Measurements from ENCODE around the gene SLC4A2.

The SLC4A2 gene

GRCh38 chr7:151057506-151057988, 1.8 kb upstream of the SLC4A2 start, which contains the start of gene CDK5:
Gene CDK5, minus strand, starts transcription at chr7:151057897. Its CDS starts 49 bp downstream, at chr7:151057848.
- Histone ChIP-seq H3K36me3 (peaks cover 5% of the 10 kb centered on the region), H3K9me3 (ENCODE audit: severe bottlenecking) (no peaks in the 10 kb centered on the region), H3K4me3 (ENCODE audit: low read depth, low read length) (peak within 1 kb of the TSS; percentile 76), H3K27me3 (ENCODE audit: insufficient read depth, low read depth, severe bottlenecking) (no peaks in the 10 kb centered on the region), H3K27ac (peak within 1 kb of the TSS; percentile 75)
- peak; percentile 35 for DNase-seq
- TF ChIP-seq CTCF (IDR thresholded peaks at IDR 0.05; ENCODE audit: low read depth, low read length) = no peak

GRCh38 chr7:151057989-151058780, 1.2 kb upstream of the SLC4A2 start:
- Histone ChIP-seq H3K27me3 (ENCODE audit: insufficient read depth, low read depth, severe bottlenecking) (no peaks in the 10 kb centered on the region), H3K27ac (peak overlapping the region; percentile 75), H3K4me3 (ENCODE audit: low read depth, low read length) (peak overlapping the region; percentile 76), H3K9me3 (ENCODE audit: severe bottlenecking) (no peaks in the 10 kb centered on the region), H3K36me3 (peaks cover 8% of the 10 kb centered on the region)
- TF ChIP-seq CTCF (IDR thresholded peaks at IDR 0.05; ENCODE audit: low read depth, low read length) = no peak
- DNase-seq = peak; percentile 99

- no peak for DNase-seq
- no peaks in the 10 kb centered on the region for H3K27me3 ChIP-seq (ENCODE audit: insufficient read depth, low read depth, severe bottlenecking)
- peak overlapping the region; percentile 76 for H3K4me3 ChIP-seq (ENCODE audit: low read depth, low read length)
- H3K27ac ChIP-seq = peak overlapping the region; percentile 75
- H3K36me3 ChIP-seq = peaks cover 15% of the 10 kb centered on the region
- H3K9me3 ChIP-seq (ENCODE audit: severe bottlenecking) = no peaks in the 10 kb centered on the region
- TF ChIP-seq CTCF (IDR thresholded peaks at IDR 0.05; ENCODE audit: low read depth, low read length) = no peak
Measured at GRCh38 chr7:151058781-151059366, 515 bp upstream of the SLC4A2 start.

GRCh38 chr7:151060113-151060415, 675 bp downstream of the SLC4A2 start:
- H3K36me3 ChIP-seq = peaks cover 24% of the 10 kb centered on the region
- no peaks in the 10 kb centered on the region for H3K27me3 ChIP-seq (ENCODE audit: insufficient read depth, low read depth, severe bottlenecking)
- no peak for TF ChIP-seq CTCF (IDR thresholded peaks at IDR 0.05; ENCODE audit: low read depth, low read length)
- no peak for DNase-seq
- peak overlapping the region; percentile 76 for H3K4me3 ChIP-seq (ENCODE audit: low read depth, low read length)
- peak overlapping the region; percentile 75 for H3K27ac ChIP-seq
- H3K9me3 ChIP-seq (ENCODE audit: severe bottlenecking) = no peaks in the 10 kb centered on the region

GRCh38 chr7:151060416-151061212, 1.2 kb downstream of the SLC4A2 start:
- no peaks in the 10 kb centered on the region for H3K27me3 ChIP-seq (ENCODE audit: insufficient read depth, low read depth, severe bottlenecking)
- H3K4me3 ChIP-seq (ENCODE audit: low read depth, low read length) = peak overlapping the region; percentile 76
- DNase-seq = peak; percentile 79
- TF ChIP-seq CTCF (IDR thresholded peaks at IDR 0.05; ENCODE audit: low read depth, low read length) = peak; percentile 15; the same call in 1 of the 2 replicates
- H3K9me3 ChIP-seq (ENCODE audit: severe bottlenecking) = no peaks in the 10 kb centered on the region
- peak overlapping the region; percentile 75 for H3K27ac ChIP-seq
- peaks cover 29% of the 10 kb centered on the region for H3K36me3 ChIP-seq
